PC-9 (cell line): ENCODE results near the gene SELENOV. TPM values are rescaled to one million over a fixed set of nuclear protein-coding genes. Genes with fewer than 3 reads are reported as not detected.

Source experiments
- BruUV-seq: library from RNA; stranded (reverse); fragments of 400-500 nt; replicated peaks from 2 replicates; lab custom pipeline; 2021; lab: Mats Ljungman, UMichigan
- CTCF ChIA-PET: fragments of 300-600 bp; sonication (Branson Sonifier 250); formaldehyde crosslinking; loops from one replicate; lab custom pipeline; 2022; ENCODE audit warnings: antibody characterized with exemption; lab: Charles Lee
- POLR2A ChIA-PET: fragments of 300-600 bp; sonication (Branson Sonifier 250); formaldehyde crosslinking; loops from one replicate; lab custom pipeline; 2022; ENCODE audit warnings: antibody characterized with exemption; ENCODE audit not compliant: unreplicated experiment; lab: Charles Lee
- DNase-seq, 2 experiments: peaks; one replicate each; pipeline versions ENCODE4 v3.0.0 to v3.0.0-alpha.2; 2015 to 2022; ENCODE audit warnings: mixed read lengths in 1 of 2
- H2AFZ ChIP-seq: fragments of 200-600 bp; sonication (generic); 2 replicates; pipeline ENCODE4 v1.8.1; 2017; ENCODE audit warnings: antibody characterized with exemption
- H3F3A ChIP-seq: fragments of 200-600 bp; sonication (generic); 2 replicates; pipeline ENCODE4 v1.8.1; 2017; ENCODE audit warnings: antibody characterized with exemption, mild to moderate bottlenecking, low read depth; ENCODE audit not compliant: insufficient read depth
- H3K27ac ChIP-seq: fragments of 200-600 bp; sonication (generic); 2 replicates; pipeline ENCODE4 v1.6.1; 2016; ENCODE audit warnings: mixed run types
- H3K27me3 ChIP-seq: fragments of 200-600 bp; sonication (generic); 2 replicates; pipeline ENCODE4 v1.6.1; 2016; ENCODE audit warnings: low read depth, mixed run types; ENCODE audit not compliant: insufficient read depth
- H3K36me3 ChIP-seq: fragments of 200-600 bp; sonication (generic); 2 replicates; pipeline ENCODE4 v1.6.1; 2016; ENCODE audit warnings: low read depth, mixed run types
- H3K4me1 ChIP-seq: fragments of 200-600 bp; sonication (generic); replicated peaks from 2 replicates; pipeline ENCODE4 v1.6.1; 2016; ENCODE audit warnings: mixed run types; ENCODE audit not compliant: insufficient read depth
- H3K4me2 ChIP-seq: fragments of 200-600 bp; sonication (generic); 2 replicates; pipeline ENCODE4 v1.6.1; 2017; ENCODE audit warnings: mixed run types
- H3K4me3 ChIP-seq: fragments of 200-600 bp; sonication (generic); 2 replicates; pipeline ENCODE4 v1.6.1; 2016; ENCODE audit warnings: mixed run types
- H3K79me2 ChIP-seq: fragments of 200-600 bp; sonication (generic); 2 replicates; pipeline ENCODE4 v1.6.1; 2017; ENCODE audit warnings: low read depth, mixed run types
- H3K9me2 ChIP-seq: fragments of 200-600 bp; sonication (generic); 2 replicates; pipeline ENCODE4 v1.8.1; 2017; ENCODE audit warnings: mild to moderate bottlenecking; ENCODE audit not compliant: insufficient read depth
- H3K9me3 ChIP-seq: fragments of 200-600 bp; sonication (generic); 2 replicates; pipeline ENCODE4 v1.8.1; 2016; ENCODE audit warnings: low read depth; ENCODE audit not compliant: insufficient read depth
- H4K20me1 ChIP-seq: fragments of 200-600 bp; sonication (generic); 2 replicates; pipeline ENCODE4 v1.8.1; 2017; ENCODE audit not compliant: insufficient read depth
- CTCF ChIP-seq: fragments of 200-600 bp; sonication (generic); conservative IDR thresholded peaks from 2 replicates; pipeline ENCODE4 v1.6.1; 2017; ENCODE audit warnings: mixed run types, antibody characterized with exemption, mild to moderate bottlenecking, moderate library complexity
- EZH2 ChIP-seq: fragments of 200-600 bp; sonication (generic); IDR thresholded peaks from 2 replicates; pipeline ENCODE4 v1.8.0; 2017; ENCODE audit warnings: antibody characterized with exemption, low read depth
- intact Hi-C: fragments of 100-400 bp; cut with micrococcal nuclease; formaldehyde crosslinking; loops from one replicate; pipeline ENCODE4 v1.10.0; 2022; ENCODE audit not compliant: unreplicated experiment
- total RNA-seq: library from RNA; stranded (reverse); gene quantifications from 2 replicates; pipeline ENCODE4 v1.2.3, GENCODE V29; 2021

The SELENOV gene
- total RNA-seq, 1 experiment from 2014 or later = not detected

- BruUV-seq = no TSS peak
- DNase-seq = no peak
- POLR2A ChIA-PET = no interaction called here
- Histone ChIP-seq H3K4me1 (no peaks in the 10 kb centered on the region), H3K9me2 (no peaks in the 10 kb centered on the region), H3F3A (no peaks in the 10 kb centered on the region), H3K79me2 (no peaks in the 10 kb centered on the region), H3K4me2 (no peak overlapping the region), H3K27me3 (no peaks in the 10 kb centered on the region), H3K9me3 (no peaks in the 10 kb centered on the region), H3K36me3 (0 out of 2 replicates have a peak, but pooled peaks cover 12% of the 10 kb centered on the region), H2AFZ (no peak overlapping the region), H3K27ac (no peak overlapping the region), H4K20me1 (peaks cover 3% of the 10 kb centered on the region; the same call in 1 of the 2 replicates), H3K4me3 (no peak overlapping the region)
- intact Hi-C loops = no loop called here
- TF ChIP-seq EZH2 = no peak
- TF ChIP-seq CTCF = no peak
- CTCF ChIA-PET = no interaction called here
Measured at GRCh38 chr19:39469036-39469435, 45.9 kb upstream of the SELENOV start.

GRCh38 chr19:39469567-39469966 is 45.4 kb upstream of the SELENOV start:
- H3F3A ChIP-seq = no peaks in the 10 kb centered on the region
- no peak overlapping the region for H3K4me3 ChIP-seq
- H3K4me2 ChIP-seq = no peak overlapping the region
- H4K20me1 ChIP-seq = peaks cover 3% of the 10 kb centered on the region; the same call in 1 of the 2 replicates
- DNase-seq = no peak
- intact Hi-C loops = no loop called here
- ChIA-PET POLR2A (no interaction called here), CTCF (no interaction called here)
- H3K36me3 ChIP-seq = 0 out of 2 replicates have a peak, but pooled peaks cover 16% of the 10 kb centered on the region
- H3K79me2 ChIP-seq = no peaks in the 10 kb centered on the region
- H3K27me3 ChIP-seq = no peaks in the 10 kb centered on the region
- no peak overlapping the region for H2AFZ ChIP-seq
- no TSS peak for BruUV-seq
- TF ChIP-seq EZH2 (no peak), CTCF (no peak)
- no peaks in the 10 kb centered on the region for H3K4me1 ChIP-seq
- no peak overlapping the region for H3K27ac ChIP-seq
- no peaks in the 10 kb centered on the region for H3K9me2 ChIP-seq
- H3K9me3 ChIP-seq = no peaks in the 10 kb centered on the region

- intact Hi-C loops = no loop called here
- no peaks in the 10 kb centered on the region for H3F3A ChIP-seq
- H3K4me3 ChIP-seq = no peak overlapping the region
- ChIA-PET CTCF (no interaction called here), POLR2A (no interaction called here)
- H3K4me1 ChIP-seq = no peaks in the 10 kb centered on the region
- TF ChIP-seq CTCF (no peak), EZH2 (no peak)
- H3K36me3 ChIP-seq = 0 out of 2 replicates have a peak, but pooled peaks cover 19% of the 10 kb centered on the region
- no TSS peak for BruUV-seq
- no peak overlapping the region for H3K27ac ChIP-seq
- H3K4me2 ChIP-seq = no peak overlapping the region
- no peaks in the 10 kb centered on the region for H3K27me3 ChIP-seq
- no peak for DNase-seq
- H3K9me2 ChIP-seq = no peaks in the 10 kb centered on the region
- no peak overlapping the region for H2AFZ ChIP-seq
- no peaks in the 10 kb centered on the region for H3K79me2 ChIP-seq
- H4K20me1 ChIP-seq = peaks cover 3% of the 10 kb centered on the region; the same call in 1 of the 2 replicates
- no peaks in the 10 kb centered on the region for H3K9me3 ChIP-seq
Measured at GRCh38 chr19:39470724-39471339, 44.1 kb upstream of the SELENOV start.
